Skin epidermis (tissue), 12 donors: Measurements from ENCODE around the gene PCSK4.
A peak's percentile ranks its signal among the peaks of the same experiment; 100 is the strongest.
"Not testable (repeated sequence)": the region's sequence is repeated elsewhere in the genome, so short reads cannot be mapped to it uniquely, and the experiment has no call there.

Experiments used
- H3K27ac ChIP-seq, 21 experiments: fragments of 200-600 bp; sonication (generic) in 11 of 21; one replicate each; pipeline ENCODE4 v1.5.0; 2020; ENCODE audit warnings: mild to moderate bottlenecking in 3 of 21, inconsistent platforms in 2 of 21, moderate library complexity in 2 of 21
- H3K4me3 ChIP-seq, 7 experiments: fragments of 200-600 bp; sonication (generic) in 2 of 7; one replicate each; pipeline ENCODE4 v1.5.0; 2020; ENCODE audit warnings: inconsistent platforms in 2 of 7, mild to moderate bottlenecking in 2 of 7, moderate library complexity in 1 of 7

Gene PCSK4

GRCh38 chr19:1507763-1508506, 17.8 kb upstream of the PCSK4 start:
- H3K4me3 ChIP-seq: peak overlapping the region in 6 of 7 experiments; percentile 12 to 42 (median 26)
- peak overlapping the region in 15 of 21 experiments; percentile 25 to 77 (median 64) for H3K27ac ChIP-seq

GRCh38 chr19:1507192-1507660, 17.1 kb upstream of the PCSK4 start:
- peak overlapping the region in 1 of 7 experiments; percentile 39 for H3K4me3 ChIP-seq
- peak overlapping the region in 9 of 21 experiments; percentile 17 to 77 (median 59) for H3K27ac ChIP-seq

- H3K27ac ChIP-seq: no peak overlapping the region
- H3K4me3 ChIP-seq: no peak overlapping the region
Measured at GRCh38 chr19:1505991-1506881, 16.1 kb upstream of the PCSK4 start.

- H3K27ac ChIP-seq: no peak overlapping the region
- no peak overlapping the region for H3K4me3 ChIP-seq
Measured at GRCh38 chr19:1505012-1505411, 14.9 kb upstream of the PCSK4 start.

- H3K4me3 ChIP-seq: no peak overlapping the region
- H3K27ac ChIP-seq: no peak overlapping the region
Measured at GRCh38 chr19:1503925-1504773, 14.0 kb upstream of the PCSK4 start.

- Histone ChIP-seq H3K27ac (no peak overlapping the region), H3K4me3 (no peak overlapping the region)
Measured at GRCh38 chr19:1503089-1503924, 13.2 kb upstream of the PCSK4 start.

GRCh38 chr19:1502433-1503088, 12.4 kb upstream of the PCSK4 start:
- Histone ChIP-seq H3K4me3 (no peak overlapping the region), H3K27ac (no peak overlapping the region)

- H3K4me3 ChIP-seq: no peak overlapping the region
- no peak overlapping the region for H3K27ac ChIP-seq
Measured at GRCh38 chr19:1501200-1501595, 11.0 kb upstream of the PCSK4 start.

- not testable (repeated sequence) for H3K27ac ChIP-seq, H3K4me3 ChIP-seq
Measured at GRCh38 chr19:1499231-1499630, 9.1 kb upstream of the PCSK4 start.

GRCh38 chr19:1497578-1498235, 7.6 kb upstream of the PCSK4 start:
- no peak overlapping the region for H3K27ac ChIP-seq
- no peak overlapping the region for H3K4me3 ChIP-seq

- H3K4me3 ChIP-seq: no peak overlapping the region
- H3K27ac ChIP-seq: no peak overlapping the region
Measured at GRCh38 chr19:1496714-1497577, 6.8 kb upstream of the PCSK4 start.

GRCh38 chr19:1495799-1496713, 5.9 kb upstream of the PCSK4 start:
- H3K4me3 ChIP-seq: no peak overlapping the region

GRCh38 chr19:1495051-1495798, 5.1 kb upstream of the PCSK4 start:
- no peak overlapping the region for H3K27ac ChIP-seq
- no peak overlapping the region for H3K4me3 ChIP-seq

More at GRCh38 chr19:1495799-1496713, 5.9 kb upstream of the PCSK4 start:
- no peak overlapping the region for H3K27ac ChIP-seq

- Histone ChIP-seq H3K27ac (no peak overlapping the region), H3K4me3 (no peak overlapping the region)
Measured at GRCh38 chr19:1494115-1494815, 4.1 kb upstream of the PCSK4 start.
